ENCODE measurements around the gene PARP16.
"Not testable (repeated sequence)": the region's sequence is repeated elsewhere in the genome, so short reads cannot be mapped to it uniquely, and the experiment has no call there.

Gene PARP16

GRCh38 chr15:65231306-65231705, 55.4 kb downstream of the PARP16 start:
- DNase-seq: no peak

- not testable (repeated sequence) for DNase-seq
These were observed 59.8 kb downstream of the PARP16 start for GRCh38 chr15:65226901-65227300.

GRCh38 chr15:65226221-65226620, 60.5 kb downstream of the PARP16 start:
- no peak for DNase-seq

- DNase-seq: no peak
These were observed 62.7 kb downstream of the PARP16 start for GRCh38 chr15:65223996-65224395.

- no peak for DNase-seq
These were observed 63.8 kb downstream of the PARP16 start for GRCh38 chr15:65222891-65223290.

- DNase-seq: no peak
These were observed 65.0 kb downstream of the PARP16 start for GRCh38 chr15:65221697-65222096.

- no peak for DNase-seq
These were observed 67.5 kb downstream of the PARP16 start for GRCh38 chr15:65219137-65219536.

- DNase-seq: no peak
These were observed 68.9 kb downstream of the PARP16 start for GRCh38 chr15:65217526-65218482.

GRCh38 chr15:65215496-65215895, 71.2 kb downstream of the PARP16 start:
- no peak for DNase-seq

GRCh38 chr15:65214010-65214409, 72.7 kb downstream of the PARP16 start:
- DNase-seq: no peak

- DNase-seq: no peak
These were observed 73.4 kb downstream of the PARP16 start for GRCh38 chr15:65213241-65213640.

- DNase-seq: no peak
These were observed 74.6 kb downstream of the PARP16 start for GRCh38 chr15:65212097-65212496.

GRCh38 chr15:65211482-65211982, 75.2 kb downstream of the PARP16 start:
- DNase-seq: no peak

GRCh38 chr15:65210770-65211481, 75.8 kb downstream of the PARP16 start, which contains the start of gene CILP:
Gene CILP (minus strand): TSS chr15:65211473. CDS start chr15:65209755, 1,718 bp downstream.
- DNase-seq: no peak

- no peak for DNase-seq
These were observed 76.7 kb downstream of the PARP16 start for GRCh38 chr15:65209701-65210643.

- no peak for DNase-seq
These were observed 78.0 kb downstream of the PARP16 start for GRCh38 chr15:65208647-65209046.
